Measurements from ENCODE around the gene SURF1.

SURF1 gene

DNA sequence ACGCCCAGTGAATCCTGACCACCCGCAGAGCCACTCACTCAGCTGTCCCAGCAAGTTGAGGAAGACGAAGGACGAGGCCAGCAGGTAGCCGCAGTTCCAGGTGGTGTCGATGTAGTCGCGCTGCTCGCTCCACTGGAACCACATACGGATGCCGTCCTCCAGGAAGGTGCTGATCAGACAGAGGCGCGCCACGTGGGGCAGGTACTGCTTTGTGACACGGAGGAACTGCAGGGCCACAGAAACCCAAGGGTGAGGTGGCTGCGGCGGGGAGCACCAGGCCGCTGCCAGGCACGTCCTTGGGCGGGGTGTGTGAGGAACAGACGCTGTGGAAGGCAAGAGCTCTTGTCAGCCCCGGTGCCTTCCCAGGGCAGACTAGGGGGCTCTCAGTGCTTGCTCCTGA, 10.9 kb upstream of the SURF1 start:
- no peak overlapping the region for H2BK12ac ChIP-seq (ENCODE audit: low read length in 2 of 2)
- no peak overlapping the region for H3K23ac ChIP-seq (ENCODE audit: low read length in 2 of 2)
- no peak overlapping the region for H4K8ac ChIP-seq (ENCODE audit: low read length)
- DNase-seq, result no peak
- no peak overlapping the region for H3K18ac ChIP-seq (ENCODE audit: low read depth in 1 of 2, low read length in 2 of 2)
- H2BK5ac ChIP-seq (ENCODE audit: low read depth, low read length, poor library complexity, severe bottlenecking), result no peak overlapping the region
- H3K14ac ChIP-seq (ENCODE audit: low read length in 2 of 2), result no peak overlapping the region
- peaks cover 59% of the 10 kb centered on the region for H3K4me1 ChIP-seq (ENCODE audit: control insufficient read depth, insufficient read depth, low read depth, low read length)
- no peaks in the 10 kb centered on the region for H3K9me3 ChIP-seq (ENCODE audit: control insufficient read depth, low read length)
- H4K91ac ChIP-seq (ENCODE audit: low read length), result no peak overlapping the region
- no peaks in the 10 kb centered on the region for H3K27me3 ChIP-seq (ENCODE audit: control insufficient read depth in 1 of 2, insufficient read depth in 1 of 2, low read length in 2 of 2)
- peaks cover 78 to 90% of the 10 kb centered on the region in 2 experiments for H3K36me3 ChIP-seq (ENCODE audit: control insufficient read depth in 1 of 2, insufficient read depth in 2 of 2, low read depth in 1 of 2, low read length in 2 of 2)
- H3K4me3 ChIP-seq (ENCODE audit: insufficient read depth in 1 of 2, low read depth in 1 of 2, low read length in 2 of 2), result no peak overlapping the region
- 97% methylated on average over 22 of the region's 22 CpGs for WGBS
- H2AFZ ChIP-seq (ENCODE audit: low read depth, low read length), result no peak overlapping the region
- no peak overlapping the region for H3K4ac ChIP-seq (ENCODE audit: low read depth in 1 of 2, low read length in 2 of 2)
- H2AK5ac ChIP-seq (ENCODE audit: low read length, severe bottlenecking), result no peak overlapping the region
- no peak overlapping the region for H3K9ac ChIP-seq (ENCODE audit: low read length)
- H2BK15ac ChIP-seq (ENCODE audit: low read depth, poor library complexity, severe bottlenecking), result no peak overlapping the region
- H3K79me1 ChIP-seq (replicated peaks; ENCODE audit: low read length, poor library complexity, severe bottlenecking), result peaks cover 12% of the 10 kb centered on the region
- no peak overlapping the region for H3K4me2 ChIP-seq (ENCODE audit: low read length, poor library complexity, severe bottlenecking)
- H3K27ac ChIP-seq (ENCODE audit: low read length, poor library complexity, severe bottlenecking), result no peak overlapping the region
- H2BK120ac ChIP-seq (ENCODE audit: low read depth, low read length), result no peak overlapping the region

DNA sequence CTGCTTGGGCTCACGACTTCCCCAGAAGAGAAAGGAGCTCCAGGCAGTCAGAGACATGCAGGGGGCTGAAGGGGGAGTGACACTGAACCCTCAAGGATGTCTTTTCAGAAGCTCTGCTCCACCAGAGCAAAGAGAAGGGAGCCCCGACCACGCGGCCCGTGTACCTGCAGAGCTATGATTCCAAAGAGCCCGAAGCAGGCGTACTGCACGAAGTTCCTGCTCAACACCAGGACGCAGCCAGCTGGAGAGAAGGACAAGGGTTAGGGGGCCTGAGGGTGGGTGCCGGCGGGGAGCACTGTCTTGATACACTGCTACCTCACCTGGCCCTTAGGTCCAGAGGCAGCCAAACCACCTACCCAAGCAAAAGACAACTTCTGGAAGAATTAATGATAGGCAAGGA, 10.1 kb upstream of the SURF1 start:
- no peak overlapping the region for H2BK5ac ChIP-seq (ENCODE audit: low read depth, low read length, poor library complexity, severe bottlenecking)
- no peak overlapping the region for H3K23ac ChIP-seq (ENCODE audit: low read length in 2 of 2)
- H3K9me3 ChIP-seq (ENCODE audit: control insufficient read depth, low read length), result no peaks in the 10 kb centered on the region
- H3K36me3 ChIP-seq (ENCODE audit: control insufficient read depth in 1 of 2, insufficient read depth in 2 of 2, low read depth in 1 of 2, low read length in 2 of 2), result peaks cover 79 to 90% of the 10 kb centered on the region in 2 experiments
- H3K14ac ChIP-seq (ENCODE audit: low read length in 2 of 2), result no peak overlapping the region
- no peak for DNase-seq
- no peak overlapping the region for H3K18ac ChIP-seq (ENCODE audit: low read depth in 1 of 2, low read length in 2 of 2)
- WGBS, result 95% methylated on average over 10 of the region's 11 CpGs
- H3K9ac ChIP-seq (ENCODE audit: low read length), result no peak overlapping the region
- H4K91ac ChIP-seq (ENCODE audit: low read length), result no peak overlapping the region
- H3K4ac ChIP-seq (ENCODE audit: low read depth in 1 of 2, low read length in 2 of 2), result no peak overlapping the region
- H2BK15ac ChIP-seq (ENCODE audit: low read depth, poor library complexity, severe bottlenecking), result no peak overlapping the region
- no peak overlapping the region for H2BK120ac ChIP-seq (ENCODE audit: low read depth, low read length)
- no peak overlapping the region for H3K27ac ChIP-seq (ENCODE audit: low read length, poor library complexity, severe bottlenecking)
- peaks cover 51% of the 10 kb centered on the region for H3K4me1 ChIP-seq (ENCODE audit: control insufficient read depth, insufficient read depth, low read depth, low read length)
- H2BK12ac ChIP-seq (ENCODE audit: low read length in 2 of 2), result no peak overlapping the region
- H3K4me3 ChIP-seq (ENCODE audit: insufficient read depth in 1 of 2, low read depth in 1 of 2, low read length in 2 of 2), result no peak overlapping the region
- H2AFZ ChIP-seq (ENCODE audit: low read depth, low read length), result no peak overlapping the region
- no peak overlapping the region for H4K8ac ChIP-seq (ENCODE audit: low read length)
- H3K79me1 ChIP-seq (replicated peaks; ENCODE audit: low read length, poor library complexity, severe bottlenecking), result peaks cover 15% of the 10 kb centered on the region
- H3K4me2 ChIP-seq (ENCODE audit: low read length, poor library complexity, severe bottlenecking), result no peak overlapping the region
- H2AK5ac ChIP-seq (ENCODE audit: low read length, severe bottlenecking), result no peak overlapping the region
- no peaks in the 10 kb centered on the region for H3K27me3 ChIP-seq (ENCODE audit: control insufficient read depth in 1 of 2, insufficient read depth in 1 of 2, low read length in 2 of 2)

- Histone ChIP-seq H3K14ac (ENCODE audit: low read length in 2 of 2) (no peak overlapping the region), H2BK12ac (ENCODE audit: low read length in 2 of 2) (no peak overlapping the region), H4K91ac (ENCODE audit: low read length) (no peak overlapping the region), H2AFZ (ENCODE audit: low read depth, low read length) (no peak overlapping the region), H2BK5ac (ENCODE audit: low read depth, low read length, poor library complexity, severe bottlenecking) (no peak overlapping the region), H2BK120ac (ENCODE audit: low read depth, low read length) (no peak overlapping the region), H3K18ac (ENCODE audit: low read depth in 1 of 2, low read length in 2 of 2) (no peak overlapping the region), H3K23ac (ENCODE audit: low read length in 2 of 2) (no peak overlapping the region), H4K8ac (ENCODE audit: low read length) (no peak overlapping the region), H3K9me3 (ENCODE audit: control insufficient read depth, low read length) (no peaks in the 10 kb centered on the region), H3K4me1 (ENCODE audit: control insufficient read depth, insufficient read depth, low read depth, low read length) (peaks cover 30% of the 10 kb centered on the region), H3K4ac (ENCODE audit: low read depth in 1 of 2, low read length in 2 of 2) (no peak overlapping the region), H3K9ac (ENCODE audit: low read length) (no peak overlapping the region), H2AK5ac (ENCODE audit: low read length, severe bottlenecking) (no peak overlapping the region), H3K4me3 (ENCODE audit: insufficient read depth in 1 of 2, low read depth in 1 of 2, low read length in 2 of 2) (no peak overlapping the region), H3K79me1 (replicated peaks; ENCODE audit: low read length, poor library complexity, severe bottlenecking) (peaks cover 40% of the 10 kb centered on the region), H3K27me3 (ENCODE audit: control insufficient read depth in 1 of 2, insufficient read depth in 1 of 2, low read length in 2 of 2) (no peaks in the 10 kb centered on the region), H2BK15ac (ENCODE audit: low read depth, poor library complexity, severe bottlenecking) (no peak overlapping the region), H3K36me3 (ENCODE audit: control insufficient read depth in 1 of 2, insufficient read depth in 2 of 2, low read depth in 1 of 2, low read length in 2 of 2) (peaks cover 83 to 87% of the 10 kb centered on the region in 2 experiments), H3K4me2 (ENCODE audit: low read length, poor library complexity, severe bottlenecking) (no peak overlapping the region), H3K27ac (ENCODE audit: low read length, poor library complexity, severe bottlenecking) (no peak overlapping the region)
- WGBS, result 95% methylated on average over 15 of the region's 15 CpGs
- no peak for DNase-seq
These were observed 6.2 kb upstream of the SURF1 start for GRCh38 chr9:133362359-133363044.

DNA sequence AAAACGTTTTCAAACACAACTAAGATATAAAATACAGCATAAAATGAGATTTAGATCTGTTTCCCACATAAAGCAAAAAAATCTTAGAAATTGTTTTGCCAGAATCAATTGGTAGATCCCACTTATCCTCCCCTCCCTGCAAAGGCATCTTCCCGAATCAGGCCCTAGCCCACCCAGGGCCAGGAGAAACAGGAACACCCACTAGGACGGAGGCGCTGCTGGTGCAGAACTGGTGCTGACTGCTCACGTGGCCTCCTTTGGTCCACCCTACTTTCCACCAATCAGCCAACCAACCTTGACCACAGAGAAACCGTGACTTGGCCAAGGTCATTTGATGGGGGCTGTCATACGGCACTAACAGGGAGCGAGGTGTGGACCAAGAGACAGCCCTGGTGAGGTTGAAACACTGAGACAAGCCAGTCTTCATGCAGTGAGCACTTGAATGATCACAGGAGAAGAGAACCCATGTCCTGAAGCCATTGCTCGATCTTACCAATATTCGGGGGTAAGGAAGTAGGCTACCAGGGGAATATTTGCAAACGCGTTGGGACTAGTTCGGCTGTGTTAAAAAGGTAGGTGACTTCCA, 5.3 kb upstream of the SURF1 start:
- Histone ChIP-seq H3K18ac (ENCODE audit: low read depth in 1 of 2, low read length in 2 of 2) (no peak overlapping the region), H4K91ac (ENCODE audit: low read length) (no peak overlapping the region)
- whole genome bisulfite sequencing, result 96% methylated on average over 13 of the region's 13 CpGs

More for the DNA sequence above, 5.3 kb upstream of the SURF1 start:
- Histone ChIP-seq H3K9ac (ENCODE audit: low read length) (no peak overlapping the region), H2BK15ac (ENCODE audit: low read depth, poor library complexity, severe bottlenecking) (no peak overlapping the region), H3K23ac (ENCODE audit: low read length in 2 of 2) (no peak overlapping the region), H3K9me3 (ENCODE audit: control insufficient read depth, low read length) (no peaks in the 10 kb centered on the region), H2BK12ac (ENCODE audit: low read length in 2 of 2) (no peak overlapping the region), H3K27me3 (ENCODE audit: control insufficient read depth in 1 of 2, insufficient read depth in 1 of 2, low read length in 2 of 2) (no peaks in the 10 kb centered on the region), H3K4ac (ENCODE audit: low read depth in 1 of 2, low read length in 2 of 2) (no peak overlapping the region), H3K4me1 (ENCODE audit: control insufficient read depth, insufficient read depth, low read depth, low read length) (peaks cover 29% of the 10 kb centered on the region), H2AFZ (ENCODE audit: low read depth, low read length) (no peak overlapping the region), H2BK5ac (ENCODE audit: low read depth, low read length, poor library complexity, severe bottlenecking) (no peak overlapping the region), H3K79me1 (replicated peaks; ENCODE audit: low read length, poor library complexity, severe bottlenecking) (peaks cover 47% of the 10 kb centered on the region), H3K14ac (ENCODE audit: low read length in 2 of 2) (no peak overlapping the region), H2AK5ac (ENCODE audit: low read length, severe bottlenecking) (no peak overlapping the region), H3K27ac (ENCODE audit: low read length, poor library complexity, severe bottlenecking) (no peak overlapping the region), H3K4me3 (ENCODE audit: insufficient read depth in 1 of 2, low read depth in 1 of 2, low read length in 2 of 2) (no peak overlapping the region), H4K8ac (ENCODE audit: low read length) (no peak overlapping the region), H2BK120ac (ENCODE audit: low read depth, low read length) (no peak overlapping the region), H3K4me2 (ENCODE audit: low read length, poor library complexity, severe bottlenecking) (no peak overlapping the region), H3K36me3 (ENCODE audit: control insufficient read depth in 1 of 2, insufficient read depth in 2 of 2, low read depth in 1 of 2, low read length in 2 of 2) (peaks cover 74 to 80% of the 10 kb centered on the region in 2 experiments)
- no peak for DNase-seq
